GM18873 (cell line): Measurements from ENCODE around the gene PERCC1.
"Not testable (repeated sequence)": the region's sequence is repeated elsewhere in the genome, so short reads cannot be mapped to it uniquely, and the experiment has no call there.

ENCODE experiments used
- ATAC-seq: cut with Tn5 transposase; IDR thresholded peaks from one replicate; pipeline ENCODE4 v1.9.1; 2021; ENCODE audit warnings: mild to moderate bottlenecking, moderate library complexity, moderate number of reproducible peaks; ENCODE audit not compliant: unreplicated experiment, low FRiP score

The PERCC1 gene

GRCh38 chr16:1433263-1433560 lies 2.3 kb downstream of the PERCC1 start:
- no peak for ATAC-seq

- ATAC-seq: no peak
Measured at GRCh38 chr16:1433756-1434155, 2.9 kb downstream of the PERCC1 start.

- ATAC-seq: no peak
Measured at GRCh38 chr16:1434644-1435592, 4.0 kb downstream of the PERCC1 start.

- ATAC-seq: no peak
Measured at GRCh38 chr16:1435921-1436697, 5.2 kb downstream of the PERCC1 start.

- no peak for ATAC-seq
Measured at GRCh38 chr16:1436731-1437355, 6.0 kb downstream of the PERCC1 start.

- ATAC-seq: no peak
Measured at GRCh38 chr16:1437606-1438005, 6.7 kb downstream of the PERCC1 start.

GRCh38 chr16:1438229-1439057 lies 7.6 kb downstream of the PERCC1 start:
- no peak for ATAC-seq

GRCh38 chr16:1439058-1439698 lies 8.3 kb downstream of the PERCC1 start:
- ATAC-seq: no peak

GRCh38 chr16:1439699-1440074 lies 8.8 kb downstream of the PERCC1 start:
- ATAC-seq: not testable (repeated sequence)

GRCh38 chr16:1441391-1441829 lies 10.5 kb downstream of the PERCC1 start:
- ATAC-seq: no peak

GRCh38 chr16:1442697-1443096 lies 11.8 kb downstream of the PERCC1 start:
- ATAC-seq: no peak

- ATAC-seq: no peak
Measured at GRCh38 chr16:1443403-1443973, 12.6 kb downstream of the PERCC1 start.

GRCh38 chr16:1443980-1444729 lies 13.3 kb downstream of the PERCC1 start, which contains the start of gene CCDC154:
Gene CCDC154 (minus strand): TSS chr16:1444556. CDS start chr16:1444322, 234 bp downstream.
- ATAC-seq: no peak

- no peak for ATAC-seq
Measured at GRCh38 chr16:1444730-1445517, 14.0 kb downstream of the PERCC1 start.

GRCh38 chr16:1445518-1446203 lies 14.8 kb downstream of the PERCC1 start:
- ATAC-seq: no peak

GRCh38 chr16:1446296-1447080 lies 15.6 kb downstream of the PERCC1 start:
- ATAC-seq: no peak

- ATAC-seq: no peak
Measured at GRCh38 chr16:1447965-1448364, 17.1 kb downstream of the PERCC1 start.
